ENCODE data around the gene CA6.

DNA sequence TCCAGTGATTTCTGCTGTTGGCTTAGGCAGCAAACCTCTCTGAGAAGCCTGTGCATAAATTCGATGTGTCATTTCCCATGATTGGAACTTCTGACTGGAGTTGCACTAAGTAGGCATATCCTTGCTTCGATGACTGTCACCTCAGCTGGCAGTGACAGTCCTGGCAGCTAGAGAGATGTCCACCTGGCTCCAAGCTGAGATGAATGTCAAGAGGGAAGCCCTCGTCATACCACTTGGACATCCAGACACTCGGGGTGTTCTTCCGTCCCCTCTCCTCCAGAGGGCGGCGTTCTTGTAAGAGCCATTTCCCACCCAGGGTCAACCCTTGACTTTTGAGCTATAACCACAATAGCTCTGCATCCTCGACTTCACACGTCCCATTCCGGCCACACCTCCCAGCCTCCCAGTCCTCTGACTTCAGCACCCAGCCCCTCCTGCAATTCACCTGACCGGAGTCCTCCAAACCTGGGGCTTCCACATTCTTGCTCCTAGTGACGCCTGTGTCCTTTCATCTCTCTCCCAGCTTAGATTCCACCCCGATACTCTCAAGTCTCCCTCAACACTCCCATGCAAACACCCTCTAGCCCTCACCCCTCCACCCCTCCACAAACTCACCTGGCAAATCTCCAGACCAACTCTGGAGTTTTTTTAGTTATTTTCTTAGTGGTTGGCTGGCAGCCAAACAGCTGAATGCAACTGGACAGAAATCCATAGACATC is 17.3 kb downstream of the CA6 start:
- TF ChIP-seq, protein P1, sequence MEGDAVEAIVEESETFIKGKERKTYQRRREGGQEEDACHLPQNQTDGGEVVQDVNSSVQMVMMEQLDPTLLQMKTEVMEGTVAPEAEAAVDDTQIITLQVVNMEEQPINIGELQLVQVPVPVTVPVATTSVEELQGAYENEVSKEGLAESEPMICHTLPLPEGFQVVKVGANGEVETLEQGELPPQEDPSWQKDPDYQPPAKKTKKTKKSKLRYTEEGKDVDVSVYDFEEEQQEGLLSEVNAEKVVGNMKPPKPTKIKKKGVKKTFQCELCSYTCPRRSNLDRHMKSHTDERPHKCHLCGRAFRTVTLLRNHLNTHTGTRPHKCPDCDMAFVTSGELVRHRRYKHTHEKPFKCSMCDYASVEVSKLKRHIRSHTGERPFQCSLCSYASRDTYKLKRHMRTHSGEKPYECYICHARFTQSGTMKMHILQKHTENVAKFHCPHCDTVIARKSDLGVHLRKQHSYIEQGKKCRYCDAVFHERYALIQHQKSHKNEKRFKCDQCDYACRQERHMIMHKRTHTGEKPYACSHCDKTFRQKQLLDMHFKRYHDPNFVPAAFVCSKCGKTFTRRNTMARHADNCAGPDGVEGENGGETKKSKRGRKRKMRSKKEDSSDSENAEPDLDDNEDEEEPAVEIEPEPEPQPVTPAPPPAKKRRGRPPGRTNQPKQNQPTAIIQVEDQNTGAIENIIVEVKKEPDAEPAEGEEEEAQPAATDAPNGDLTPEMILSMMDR (conservative IDR thresholded peaks at IDR 0.05; ENCODE audit: low read length) = peak; percentile 81
- no peak for TF ChIP-seq EZH2phosphoT487 (IDR thresholded peaks at IDR 0.05; ENCODE audit: borderline replicate concordance)

Measured in Loucy (cell line).